Pulmonary artery endothelial cell (primary cell): ENCODE results near the gene NUCB1. TPM values are rescaled to one million over a fixed set of nuclear protein-coding genes. Genes with fewer than 3 reads are reported as not detected.
"Not testable (repeated sequence)": the region's sequence is repeated elsewhere in the genome, so short reads cannot be mapped to it uniquely, and the experiment has no call there.

Experiments
- DNase-seq: peaks from one replicate; pipeline ENCODE4 v3.0.0-alpha.2; 2011; ENCODE audit warnings: low read depth, low spot score
- total RNA-seq: library from RNA; depleted of rRNA; stranded (reverse); fragments of >200 nt; gene quantifications from 2 replicates; pipeline ENCODE4 v1.2.3, GENCODE V29; 2014

The NUCB1 gene
- 122 and 125 TPM in 2 replicates for total RNA-seq

- DNase-seq: peak; percentile 87
These were observed at the start of gene NUCB1 for GRCh38 chr19:48899781-48900476. TSS of gene NUCB1 (plus strand) at chr19:48900312. CDS start at chr19:48900797, 485 bp downstream.

GRCh38 chr19:48852292-48852691 lies 47.8 kb upstream of the NUCB1 start:
- no peak for DNase-seq

GRCh38 chr19:48853483-48853882 lies 46.6 kb upstream of the NUCB1 start:
- no peak for DNase-seq

GRCh38 chr19:48854103-48854502 lies 46.0 kb upstream of the NUCB1 start:
- DNase-seq: no peak

GRCh38 chr19:48856921-48857320 lies 43.2 kb upstream of the NUCB1 start:
- no peak for DNase-seq

- no peak for DNase-seq
These were observed 41.0 kb upstream of the NUCB1 start for GRCh38 chr19:48858984-48859710.

- DNase-seq: no peak
These were observed 40.2 kb upstream of the NUCB1 start for GRCh38 chr19:48859711-48860572.

GRCh38 chr19:48861313-48861712 lies 38.8 kb upstream of the NUCB1 start:
- no peak for DNase-seq

- no peak for DNase-seq
These were observed 37.3 kb upstream of the NUCB1 start for GRCh38 chr19:48862827-48863226.

GRCh38 chr19:48866692-48867091 lies 33.4 kb upstream of the NUCB1 start:
- DNase-seq: no peak

- DNase-seq: no peak
These were observed 32.9 kb upstream of the NUCB1 start for GRCh38 chr19:48867123-48867745.

GRCh38 chr19:48867746-48868113 lies 32.4 kb upstream of the NUCB1 start:
- no peak for DNase-seq

- DNase-seq: no peak
These were observed 31.8 kb upstream of the NUCB1 start, which contains the start of gene PLEKHA4 for GRCh38 chr19:48868114-48868886. TSS of gene PLEKHA4 (minus strand) at chr19:48868617. CDS start at chr19:48867620, 997 bp downstream.

GRCh38 chr19:48870048-48870447 lies 30.1 kb upstream of the NUCB1 start:
- no peak for DNase-seq

- DNase-seq: not testable (repeated sequence)
These were observed 28.5 kb upstream of the NUCB1 start for GRCh38 chr19:48871471-48872181.

GRCh38 chr19:48872182-48872883 lies 27.8 kb upstream of the NUCB1 start, which contains the start of gene PPP1R15A:
TSS of gene PPP1R15A (plus strand) at chr19:48872421. CDS start at chr19:48873234, 813 bp downstream.
- peak; percentile 91 for DNase-seq

- peak; percentile 87 for DNase-seq
These were observed 27.1 kb upstream of the NUCB1 start for GRCh38 chr19:48872884-48873475.

- DNase-seq: no peak
These were observed 26.4 kb upstream of the NUCB1 start for GRCh38 chr19:48873476-48874302.
